Caco-2 (cell line): ENCODE results near the gene HSPG2. TPM values are rescaled to one million over a fixed set of nuclear protein-coding genes. Genes with fewer than 3 reads are reported as not detected.

Experiments used
- BruUV-seq: library from RNA; stranded (reverse); fragments of 400-500 nt; replicated peaks from 2 replicates; lab custom pipeline; 2021; lab: Mats Ljungman, UMichigan
- CTCF ChIA-PET: fragments of 300-600 bp; sonication (Branson Sonifier 250); formaldehyde crosslinking; loops from one replicate; lab custom pipeline; 2022; ENCODE audit warnings: antibody characterized with exemption; lab: Charles Lee
- POLR2A ChIA-PET: fragments of 300-600 bp; sonication (Branson Sonifier 250); formaldehyde crosslinking; loops from one replicate; lab custom pipeline; 2022; ENCODE audit warnings: antibody characterized with exemption; lab: Charles Lee
- DNase-seq, 2 experiments: peaks; one replicate each; pipeline versions ENCODE4 v3.0.0 to v3.0.0-alpha.2; 2020 to 2022
- H3K27me3 ChIP-seq: replicated peaks from 2 replicates; pipeline ENCODE4 v1.6.0; 2011; ENCODE audit warnings: low read length; ENCODE audit not compliant: control insufficient read depth, insufficient read depth
- H3K36me3 ChIP-seq: 2 replicates; pipeline ENCODE4 v1.5.1; 2011; ENCODE audit warnings: low read length; ENCODE audit not compliant: control insufficient read depth, insufficient read depth
- H3K4me1 ChIP-seq: fragments of 250-450 bp; sonication (Bioruptor Pico); 2 replicates; pipeline ENCODE4 v1.5.1; 2020; ENCODE audit warnings: mild to moderate bottlenecking
- H3K4me3 ChIP-seq: 2 replicates; pipeline ENCODE4 v1.5.1; 2011; ENCODE audit warnings: low read depth, mild to moderate bottlenecking, control low read depth, low read length
- H3K9me3 ChIP-seq: fragments of 250-450 bp; sonication (Bioruptor Pico); 2 replicates; pipeline ENCODE4 v1.5.1; 2020; ENCODE audit warnings: mild to moderate bottlenecking, moderate library complexity
- H3K27ac Mint-ChIP-seq: one replicate; pipeline ENCODE4 v1.8.0; 2022; ENCODE audit warnings: mixed read lengths; ENCODE audit not compliant: unreplicated experiment
- H3K27me3 Mint-ChIP-seq: one replicate; pipeline ENCODE4 v1.8.0; 2022; ENCODE audit warnings: mixed read lengths; ENCODE audit not compliant: insufficient read depth, unreplicated experiment
- H3K36me3 Mint-ChIP-seq: one replicate; pipeline ENCODE4 v1.8.0; 2022; ENCODE audit warnings: mild to moderate bottlenecking, mixed read lengths; ENCODE audit not compliant: insufficient read depth, unreplicated experiment
- H3K4me1 Mint-ChIP-seq: one replicate; pipeline ENCODE4 v1.8.0; 2022; ENCODE audit warnings: low read depth, mixed read lengths; ENCODE audit not compliant: unreplicated experiment
- H3K4me3 Mint-ChIP-seq: one replicate; pipeline ENCODE4 v1.8.0; 2022; ENCODE audit warnings: mild to moderate bottlenecking, moderate library complexity, mixed read lengths; ENCODE audit not compliant: unreplicated experiment
- H3K9me3 Mint-ChIP-seq: one replicate; pipeline ENCODE4 v1.8.0; 2022; ENCODE audit warnings: mixed read lengths; ENCODE audit not compliant: unreplicated experiment
- intact Hi-C: fragments of 100-400 bp; cut with micrococcal nuclease; formaldehyde crosslinking; loops from one replicate; pipeline ENCODE4 v1.10.0; 2022; ENCODE audit not compliant: unreplicated experiment
- total RNA-seq: library from RNA; stranded (reverse); gene quantifications from 2 replicates; pipeline ENCODE4 v1.2.3, GENCODE V29; 2022
- TF ChIP-seq, protein P1 (sequence below), 2 experiments: fragments of 200-600 bp in 1 of 2; IDR thresholded peaks; 1 replicate in 1 of 2; 2 replicates in 1 of 2; pipeline versions ENCODE4 v1.5.1 to v1.8.0; 2011 to 2022; ENCODE audit warnings: antibody characterized with exemption in 1 of 2, control low read depth in 1 of 2, inconsistent platforms in 1 of 2, low read depth in 1 of 2, low read length in 1 of 2, mild to moderate bottlenecking in 1 of 2, moderate library complexity in 1 of 2; ENCODE audit not compliant: insufficient read depth in 1 of 2, severe bottlenecking in 1 of 2, unreplicated experiment in 1 of 2

Gene HSPG2
- total RNA-seq, 1 experiment from 2014 or later: 237 TPM

DNA sequence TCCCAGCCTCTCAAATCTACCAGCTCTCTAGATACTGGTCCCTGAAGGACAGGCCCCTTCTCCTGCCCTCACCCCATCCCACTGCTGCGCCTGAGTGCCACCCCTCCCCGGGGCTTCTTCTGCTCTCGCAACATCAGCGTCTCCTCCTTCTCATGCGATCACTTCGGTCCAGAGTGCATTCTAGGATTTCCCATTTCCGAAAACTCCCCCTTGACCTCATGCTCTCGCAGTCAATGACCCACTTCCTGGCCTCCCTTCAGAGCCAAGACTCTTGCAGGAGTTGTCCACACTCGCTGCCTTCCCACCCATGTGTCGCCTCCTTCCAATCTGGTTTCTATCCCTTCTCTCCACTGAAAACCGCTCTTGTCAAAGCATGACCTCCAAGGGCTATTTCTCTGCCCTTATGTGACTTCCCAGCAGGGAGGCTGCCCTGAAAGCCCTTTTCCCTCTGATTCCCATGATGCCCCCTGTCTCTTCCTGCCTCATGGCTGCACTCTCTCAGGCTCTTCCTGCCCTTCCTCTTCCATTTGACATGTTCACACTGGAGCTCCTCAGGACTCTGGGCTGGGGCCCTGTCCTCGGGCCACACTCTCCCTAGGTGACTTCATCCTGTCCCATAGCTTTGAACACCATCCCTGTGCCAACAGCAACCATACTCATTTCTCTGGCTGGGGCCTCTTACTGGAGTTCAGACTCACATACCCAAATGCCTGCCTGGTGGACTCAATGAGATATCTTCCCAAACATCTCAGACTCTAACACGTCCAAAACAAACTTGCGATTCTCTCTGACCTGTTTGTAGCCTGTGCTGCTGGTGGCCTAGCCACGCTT, 79.1 kb downstream of the HSPG2 start:
- intact Hi-C loops: no loop called here
- Histone ChIP-seq H3K27me3 (no peaks in the 10 kb centered on the region), H3K9me3 (no peaks in the 10 kb centered on the region), H3K36me3 (peaks cover 15% of the 10 kb centered on the region), H3K4me3 (no peak overlapping the region), H3K4me1 (no peaks in the 10 kb centered on the region)
- no peak for DNase-seq
- Mint-ChIP-seq H3K27me3 (no peaks in the 10 kb centered on the region), H3K4me3 (no peak overlapping the region), H3K27ac (peak overlapping the region; percentile 60), H3K9me3 (no peaks in the 10 kb centered on the region), H3K36me3 (peaks cover 81% of the 10 kb centered on the region), H3K4me1 (peaks cover 7% of the 10 kb centered on the region)
- no TSS peak for BruUV-seq
- ChIA-PET CTCF (no interaction called here), POLR2A (no interaction called here)
- TF ChIP-seq, protein P1, sequence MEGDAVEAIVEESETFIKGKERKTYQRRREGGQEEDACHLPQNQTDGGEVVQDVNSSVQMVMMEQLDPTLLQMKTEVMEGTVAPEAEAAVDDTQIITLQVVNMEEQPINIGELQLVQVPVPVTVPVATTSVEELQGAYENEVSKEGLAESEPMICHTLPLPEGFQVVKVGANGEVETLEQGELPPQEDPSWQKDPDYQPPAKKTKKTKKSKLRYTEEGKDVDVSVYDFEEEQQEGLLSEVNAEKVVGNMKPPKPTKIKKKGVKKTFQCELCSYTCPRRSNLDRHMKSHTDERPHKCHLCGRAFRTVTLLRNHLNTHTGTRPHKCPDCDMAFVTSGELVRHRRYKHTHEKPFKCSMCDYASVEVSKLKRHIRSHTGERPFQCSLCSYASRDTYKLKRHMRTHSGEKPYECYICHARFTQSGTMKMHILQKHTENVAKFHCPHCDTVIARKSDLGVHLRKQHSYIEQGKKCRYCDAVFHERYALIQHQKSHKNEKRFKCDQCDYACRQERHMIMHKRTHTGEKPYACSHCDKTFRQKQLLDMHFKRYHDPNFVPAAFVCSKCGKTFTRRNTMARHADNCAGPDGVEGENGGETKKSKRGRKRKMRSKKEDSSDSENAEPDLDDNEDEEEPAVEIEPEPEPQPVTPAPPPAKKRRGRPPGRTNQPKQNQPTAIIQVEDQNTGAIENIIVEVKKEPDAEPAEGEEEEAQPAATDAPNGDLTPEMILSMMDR (IDR thresholded peaks at IDR 0.05; ENCODE audit: insufficient read depth in 1 of 2, low read depth in 1 of 2, low read length in 1 of 2, severe bottlenecking in 1 of 2, unreplicated experiment in 1 of 2): no peak

DNA sequence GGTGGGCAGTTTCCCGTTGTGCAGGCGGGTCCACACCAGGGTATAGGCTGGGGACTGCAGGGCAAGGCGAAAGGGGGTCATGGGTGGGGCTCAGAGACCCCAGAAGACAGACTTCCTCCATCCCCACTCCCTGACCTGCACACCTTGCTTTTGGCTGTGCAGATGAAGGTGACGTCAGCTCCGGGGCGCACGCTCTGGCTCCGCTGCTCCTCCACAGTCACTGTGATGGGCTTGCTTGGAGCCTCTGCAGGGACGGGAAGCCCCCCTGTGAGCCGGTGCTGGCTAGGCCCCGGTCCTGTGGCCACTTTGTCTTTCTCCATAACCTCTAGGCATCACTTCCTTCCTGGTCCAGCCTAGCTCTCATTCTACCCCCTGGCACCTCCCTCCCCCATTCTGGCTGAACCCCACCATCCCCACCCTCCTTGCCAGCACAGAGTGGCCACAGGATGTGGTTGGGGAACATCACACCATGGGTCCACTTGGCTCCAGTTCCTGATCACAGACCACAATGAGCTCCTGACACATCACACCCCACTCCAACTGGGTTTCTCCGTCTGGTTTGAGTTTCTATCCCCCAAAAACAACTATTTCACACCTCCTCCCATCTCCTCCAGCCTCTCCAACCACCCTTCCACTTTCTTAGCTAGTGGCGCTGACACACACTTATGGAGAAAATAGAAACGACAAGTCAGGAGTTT, 79.8 kb downstream of the HSPG2 start:
- POLR2A ChIA-PET: no interaction called here
- Histone ChIP-seq H3K27me3 (no peaks in the 10 kb centered on the region), H3K4me3 (no peak overlapping the region), H3K4me1 (no peaks in the 10 kb centered on the region), H3K36me3 (peaks cover 15% of the 10 kb centered on the region), H3K9me3 (no peaks in the 10 kb centered on the region)
- Mint-ChIP-seq H3K4me3 (no peak overlapping the region), H3K36me3 (peaks cover 77% of the 10 kb centered on the region), H3K9me3 (no peaks in the 10 kb centered on the region), H3K4me1 (peaks cover 7% of the 10 kb centered on the region), H3K27me3 (no peaks in the 10 kb centered on the region), H3K27ac (peak overlapping the region; percentile 60)
- intact Hi-C loops: no loop called here
- no TSS peak for BruUV-seq
- no peak for DNase-seq
- TF ChIP-seq, protein P1 (IDR thresholded peaks at IDR 0.05; ENCODE audit: insufficient read depth in 1 of 2, low read depth in 1 of 2, low read length in 1 of 2, severe bottlenecking in 1 of 2, unreplicated experiment in 1 of 2): no peak
- CTCF ChIA-PET: no interaction called here

DNA sequence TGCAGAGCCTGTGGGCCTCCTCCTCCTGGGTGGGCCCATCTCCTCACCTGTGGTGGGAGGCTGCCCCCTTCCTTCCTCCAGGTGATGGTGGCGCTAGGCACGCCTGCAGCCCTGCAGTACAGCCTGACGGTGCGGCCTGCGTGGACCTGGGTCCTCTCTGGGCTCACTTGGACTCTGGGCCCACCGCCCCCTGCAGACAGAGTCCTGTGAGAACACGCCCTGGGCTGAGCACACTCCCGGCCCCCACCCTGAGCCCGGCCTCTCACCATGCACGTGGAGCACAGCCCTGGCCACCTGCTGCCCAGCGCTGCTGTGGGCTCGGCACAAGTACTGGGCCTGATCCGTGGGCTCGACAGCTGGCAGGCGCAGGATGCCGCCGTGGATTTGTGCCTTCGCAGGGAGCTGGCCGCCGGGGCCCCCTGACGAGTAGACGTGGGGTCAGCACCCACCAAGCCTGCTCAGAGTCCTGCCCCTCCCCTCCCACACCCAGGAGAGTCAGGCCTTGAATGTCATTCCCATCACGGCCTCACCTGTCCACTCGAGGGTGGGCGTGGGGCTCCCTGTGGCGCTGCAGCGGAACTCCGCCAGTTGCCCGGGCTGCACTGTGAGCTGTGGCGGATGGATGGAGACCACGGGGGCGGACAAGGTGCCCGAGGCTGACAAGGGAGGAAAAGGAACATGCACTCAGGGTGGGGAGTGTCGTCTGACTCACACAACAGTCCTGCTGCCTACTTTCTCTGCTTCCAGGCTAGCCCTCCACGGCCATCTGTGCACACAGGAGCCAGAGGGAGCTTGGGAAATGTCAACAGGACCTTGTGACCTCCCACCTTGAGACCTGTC, 81.6 kb downstream of the HSPG2 start:
- ChIA-PET CTCF (no interaction called here), POLR2A (no interaction called here)
- no peak overlapping the region for H3K27ac Mint-ChIP-seq
- no peaks in the 10 kb centered on the region for H3K27me3 Mint-ChIP-seq
- no peaks in the 10 kb centered on the region for H3K4me1 ChIP-seq
- peaks cover 73% of the 10 kb centered on the region for H3K36me3 Mint-ChIP-seq
- no peaks in the 10 kb centered on the region for H3K9me3 Mint-ChIP-seq
- peaks cover 7% of the 10 kb centered on the region for H3K4me1 Mint-ChIP-seq
- no peaks in the 10 kb centered on the region for H3K9me3 ChIP-seq
- peaks cover 15% of the 10 kb centered on the region for H3K36me3 ChIP-seq
- no TSS peak for BruUV-seq
- no peak for DNase-seq
- H3K4me3 ChIP-seq: no peak overlapping the region
- intact Hi-C loops: no loop called here
- TF ChIP-seq, protein P1 (IDR thresholded peaks at IDR 0.05; ENCODE audit: insufficient read depth in 1 of 2, low read depth in 1 of 2, low read length in 1 of 2, severe bottlenecking in 1 of 2, unreplicated experiment in 1 of 2): no peak
- no peaks in the 10 kb centered on the region for H3K27me3 ChIP-seq
- no peak overlapping the region for H3K4me3 Mint-ChIP-seq
